ENCODE data around the gene RHBG.
"Not testable (repeated sequence)": the region's sequence is repeated elsewhere in the genome, so short reads cannot be mapped to it uniquely, and the experiment has no call there.

GRCh38 chr1:156369685-156370286 lies 775 bp downstream of the RHBG start:
- not testable (repeated sequence) for TF ChIP-seq CTCF (IDR thresholded peaks at IDR 0.05; ENCODE audit: low read depth, low read length, missing input control); YY1 (IDR thresholded peaks at IDR 0.05); SP1 (IDR thresholded peaks at IDR 0.05); GABPA (IDR thresholded peaks at IDR 0.05 in 1 of 2, conservative IDR thresholded peaks at IDR 0.05 in 1 of 2); MAX (IDR thresholded peaks at IDR 0.05)
